SK-N-SH (cell line): ENCODE measurements around the gene MYEOV. TPM values are rescaled to one million over a fixed set of nuclear protein-coding genes. Genes with fewer than 3 reads are reported as not detected.

ENCODE experiments used
- CTCF ChIA-PET: fragments of 300-600, 350-600 bp; formaldehyde crosslinking; extraction: SDS; loops from one replicate; lab custom pipeline; 2021; lab: Yijun Ruan, JAX
- POLR2A ChIA-PET: fragments of 350-600 bp; sonication (Branson Sonifier 250); formaldehyde crosslinking; extraction: SDS; loops from one replicate; lab custom pipeline; 2020; ENCODE audit warnings: antibody characterized with exemption, inconsistent platforms; lab: Yijun Ruan, JAX
- DNase-seq: peaks from one replicate; pipeline ENCODE4 v3.0.0; 2012
- H2AFZ ChIP-seq: fragments of 200-600 bp; sonication (generic); 2 replicates; pipeline ENCODE4 v1.8.1; 2016; ENCODE audit warnings: antibody characterized with exemption, mild to moderate bottlenecking, low read depth
- H3F3A ChIP-seq: fragments of 200-600 bp; sonication (generic); replicated peaks from 2 replicates; pipeline ENCODE3; 2016; ENCODE audit warnings: antibody characterized with exemption, mild to moderate bottlenecking; ENCODE audit not compliant: insufficient read depth
- H3K27ac ChIP-seq, 2 experiments: fragments of 200-500 bp in 1 of 2; fragments of 200-600 bp in 1 of 2; sonication (Bioruptor generic) in 1 of 2; sonication (generic), shearing (Covaris generic) in 1 of 2; 2 replicates each; pipeline versions ENCODE4 v1.5.1 to v1.6.1; 2014 to 2016; ENCODE audit warnings: low read depth in 2 of 2, inconsistent platforms in 1 of 2, low read length in 1 of 2, mild to moderate bottlenecking in 1 of 2, mixed read lengths in 1 of 2
- H3K27me3 ChIP-seq: fragments of 200-600 bp; sonication (generic), shearing (Covaris generic); 2 replicates; pipeline ENCODE4 v1.6.1; 2016; ENCODE audit warnings: mixed run types; ENCODE audit not compliant: insufficient read depth
- H3K36me3 ChIP-seq, 2 experiments: fragments of 200-500 bp in 1 of 2; fragments of 200-600 bp in 1 of 2; sonication (Bioruptor generic) in 1 of 2; sonication (generic) in 1 of 2; replicated peaks in 1 of 2; 2 replicates each; pipeline versions ENCODE3 to v1.5.1; 2014 to 2016; ENCODE audit warnings: low read length in 1 of 2, mild to moderate bottlenecking in 1 of 2; ENCODE audit not compliant: insufficient read depth in 2 of 2, control insufficient read depth in 1 of 2
- H3K4me1 ChIP-seq, 2 experiments: fragments of 200-500 bp in 1 of 2; fragments of 200-600 bp in 1 of 2; sonication (Bioruptor generic) in 1 of 2; sonication (generic), shearing (Covaris generic) in 1 of 2; 2 replicates each; pipeline versions ENCODE4 v1.5.1 to v1.6.1; 2014 to 2016; ENCODE audit warnings: low read depth in 1 of 2, low read length in 1 of 2, mixed run types in 1 of 2; ENCODE audit not compliant: insufficient read depth in 2 of 2, control insufficient read depth in 1 of 2
- H3K4me2 ChIP-seq: fragments of 200-600 bp; sonication (generic), shearing (Covaris generic); 2 replicates; pipeline ENCODE4 v1.6.1; 2017; ENCODE audit warnings: mixed run types
- H3K4me3 ChIP-seq, 2 experiments: fragments of 200-500 bp in 1 of 2; fragments of 200-600 bp in 1 of 2; sonication (Bioruptor generic) in 1 of 2; sonication (generic), shearing (Covaris generic) in 1 of 2; 2 replicates each; pipeline versions ENCODE4 v1.5.1 to v1.8.1; 2014 to 2016; ENCODE audit warnings: low read depth in 2 of 2, inconsistent platforms in 1 of 2, low read length in 1 of 2, mild to moderate bottlenecking in 1 of 2, mixed read lengths in 1 of 2, moderate library complexity in 1 of 2
- H3K79me2 ChIP-seq: fragments of 200-600 bp; sonication (generic); 2 replicates; pipeline ENCODE4 v1.8.1; 2017; ENCODE audit warnings: mild to moderate bottlenecking; ENCODE audit not compliant: insufficient read depth
- H3K9ac ChIP-seq: fragments of 200-600 bp; sonication (generic); 2 replicates; pipeline ENCODE4 v1.6.1; 2017; ENCODE audit warnings: mixed run types
- H3K9me2 ChIP-seq: fragments of 200-600 bp; sonication (generic); 2 replicates; pipeline ENCODE4 v1.6.1; 2017; ENCODE audit warnings: mixed run types
- H3K9me3 ChIP-seq: fragments of 200-600 bp; sonication (generic); 2 replicates; pipeline ENCODE4 v1.6.1; 2017; ENCODE audit warnings: mixed run types, mild to moderate bottlenecking, moderate library complexity
- H4K20me1 ChIP-seq: fragments of 200-600 bp; sonication (generic); 2 replicates; pipeline ENCODE4 v1.6.1; 2017; ENCODE audit warnings: mild to moderate bottlenecking, mixed run types; ENCODE audit not compliant: insufficient read depth
- CHD2 ChIP-seq: fragments of 150-350 bp; IDR thresholded peaks from 2 replicates; pipeline ENCODE4 v1.6.1; 2018; ENCODE audit warnings: low read length; ENCODE audit not compliant: partially characterized antibody
- CTCF ChIP-seq: fragments of 200-600 bp; sonication (generic); IDR thresholded peaks from 2 replicates; pipeline ENCODE4 v1.6.1; 2017; ENCODE audit warnings: antibody characterized with exemption, mild to moderate bottlenecking, moderate library complexity
- FOXJ3 ChIP-seq: sonication (generic); formaldehyde crosslinking; IDR thresholded peaks from 2 replicates; pipeline ENCODE4 v1.5.1; 2020; ENCODE audit warnings: mild to moderate bottlenecking, missing genetic modification reagents
- GABPA ChIP-seq: IDR thresholded peaks from 2 replicates; pipeline ENCODE4 v1.4.0; 2012; ENCODE audit warnings: low read depth, mild to moderate bottlenecking
- JUND ChIP-seq: IDR thresholded peaks from 2 replicates; pipeline ENCODE4 v1.4.0; 2012
- MAX ChIP-seq: IDR thresholded peaks from 2 replicates; pipeline ENCODE4 v1.4.0; 2012; ENCODE audit warnings: low read depth
- MEF2A ChIP-seq: IDR thresholded peaks from 2 replicates; pipeline ENCODE4 v1.4.0; 2012; ENCODE audit warnings: low read depth, borderline replicate concordance
- NFIC ChIP-seq: IDR thresholded peaks from 2 replicates; pipeline ENCODE4 v1.4.0; 2012; ENCODE audit warnings: borderline replicate concordance
- NRF1 ChIP-seq: IDR thresholded peaks from 2 replicates; pipeline ENCODE4 v1.6.1; 2012; ENCODE audit warnings: low read depth, mild to moderate bottlenecking, low read length
- RAD21 ChIP-seq: IDR thresholded peaks from 2 replicates; pipeline ENCODE4 v1.6.1; 2012; ENCODE audit warnings: mild to moderate bottlenecking, low read length
- RCOR1 ChIP-seq: fragments of 150-350 bp; IDR thresholded peaks from 2 replicates; pipeline ENCODE4 v1.6.1; 2017; ENCODE audit warnings: antibody characterized with exemption, low read length
- RFX5 ChIP-seq: IDR thresholded peaks from 2 replicates; pipeline ENCODE4 v1.6.1; 2012; ENCODE audit warnings: mild to moderate bottlenecking, improper control_type of control experiment, low read length
- RXRA ChIP-seq: IDR thresholded peaks from 2 replicates; pipeline ENCODE4 v1.4.0; 2012; ENCODE audit warnings: low read depth, mild to moderate bottlenecking, borderline replicate concordance
- SIN3A ChIP-seq: IDR thresholded peaks from 2 replicates; pipeline ENCODE4 v1.6.1; 2012; ENCODE audit warnings: low read depth, mild to moderate bottlenecking, low read length, moderate library complexity, borderline replicate concordance
- SMC3 ChIP-seq: IDR thresholded peaks from 2 replicates; pipeline ENCODE4 v1.6.1; 2012; ENCODE audit warnings: low read depth, low read length, improper control_type of control experiment
- TCF12 ChIP-seq: IDR thresholded peaks from 2 replicates; pipeline ENCODE4 v1.4.0; 2012
- TEAD4 ChIP-seq: IDR thresholded peaks from 2 replicates; pipeline ENCODE4 v1.4.0; 2012; ENCODE audit warnings: mild to moderate bottlenecking, borderline replicate concordance; ENCODE audit not compliant: insufficient read depth
- USF1 ChIP-seq: IDR thresholded peaks from 2 replicates; pipeline ENCODE4 v1.4.0; 2012; ENCODE audit warnings: low read depth, borderline replicate concordance
- USF2 ChIP-seq: fragments of 150-350 bp; IDR thresholded peaks from 2 replicates; pipeline ENCODE4 v1.6.1; 2017; ENCODE audit warnings: antibody characterized with exemption, low read length, low read depth, borderline replicate concordance
- YY1 ChIP-seq: IDR thresholded peaks from 2 replicates; pipeline ENCODE4 v1.4.0; 2012; ENCODE audit warnings: low read depth, mild to moderate bottlenecking
- ZBTB33 ChIP-seq: IDR thresholded peaks from 2 replicates; pipeline ENCODE4 v1.4.0; 2012; ENCODE audit warnings: low read depth, borderline replicate concordance
- WGBS: methylation state at CpG from one replicate; pipeline ENCODE4 v1.1.6; 2017; ENCODE audit warnings: low lambda C conversion rate; 5-methylcytosine and 5-hydroxymethylcytosine counted together
- polyA plus RNA-seq, 3 experiments: library from polyadenylated mRNA; depleted of rRNA; stranded (reverse); fragments of >200 nt; gene quantifications; 2 replicates each; pipeline ENCODE4 v1.2.3, GENCODE V29; 2012

MYEOV gene
- polyA plus RNA-seq, 1 of the 3 experiments (the other 2 are of a cell fraction): 3.0 TPM

GRCh38 chr11:69265911-69266510 lies 27.9 kb upstream of the MYEOV start (continued):
- TF ChIP-seq ZBTB33 (no peak), RFX5 (no peak), CHD2 (no peak), SMC3 (no peak), CTCF (no peak), FOXJ3 (CRISPR knock-in tag) (no peak), GABPA (no peak)

- Histone ChIP-seq H3K4me3 (no peak overlapping the region), H3K27me3 (no peaks in the 10 kb centered on the region), H3K79me2 (no peaks in the 10 kb centered on the region), H3F3A (no peaks in the 10 kb centered on the region), H3K4me2 (no peak overlapping the region), H3K4me1 (peaks cover 0 to 4% of the 10 kb centered on the region in 2 experiments; a peak in 1 of 4 replicates), H3K9ac (no peak overlapping the region), H3K9me2 (no peaks in the 10 kb centered on the region), H2AFZ (no peak overlapping the region), H3K27ac (no peak overlapping the region), H3K36me3 (no peaks in the 10 kb centered on the region), H3K9me3 (no peaks in the 10 kb centered on the region), H4K20me1 (no peaks in the 10 kb centered on the region)
- CTCF ChIA-PET: no interaction called here
- POLR2A ChIA-PET: interaction anchor here (0.6 kb wide), 1 partner anchor 106 kb away, joined by 5 read pairs; no protein-coding TSS in a partner anchor
- WGBS: 93% methylated on average over 12 of the region's 12 CpGs
- no peak for DNase-seq
- TF ChIP-seq MAX: no peak
- no peak for TF ChIP-seq USF2
- no peak for TF ChIP-seq RXRA
- TF ChIP-seq TEAD4: no peak
- TF ChIP-seq FOXJ3 (CRISPR knock-in tag): no peak
- TF ChIP-seq YY1: no peak
- no peak for TF ChIP-seq RAD21
- TF ChIP-seq JUND: no peak
- no peak for TF ChIP-seq USF1
- TF ChIP-seq NRF1: no peak
- no peak for TF ChIP-seq NFIC
- no peak for TF ChIP-seq SIN3A
- no peak for TF ChIP-seq TCF12
- TF ChIP-seq RCOR1: no peak
- no peak for TF ChIP-seq MEF2A
- TF ChIP-seq SMC3: no peak
Observed at GRCh38 chr11:69267395-69267805, 26.6 kb upstream of the MYEOV start.
